D341Med (cell line): Measurements from ENCODE around the gene L3MBTL4.
"Not testable (repeated sequence)": the region's sequence is repeated elsewhere in the genome, so short reads cannot be mapped to it uniquely, and the experiment has no call there.

Source experiments
- DNase-seq: peaks from one replicate; pipeline ENCODE4 v3.0.0; 2012; ENCODE audit warnings: low spot score

The L3MBTL4 gene

DNA sequence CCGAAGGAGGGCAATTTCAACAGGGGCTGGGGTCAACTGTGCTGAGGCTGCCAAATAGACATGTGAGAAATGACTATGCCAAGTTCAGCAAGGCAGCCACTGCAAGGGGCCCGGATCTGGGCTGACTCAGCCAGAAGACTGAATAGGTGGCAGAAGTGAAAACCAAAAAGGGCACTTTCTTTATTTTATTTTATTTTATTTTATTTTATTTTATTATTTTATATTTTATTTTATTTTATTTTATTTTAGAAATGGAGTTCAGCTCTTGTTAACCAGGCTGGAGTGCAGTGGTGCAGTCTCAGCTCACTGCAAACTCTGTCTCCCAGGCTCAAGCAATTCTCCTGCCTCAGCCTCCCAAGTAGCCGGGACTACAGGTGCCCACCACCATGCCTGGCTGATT lies 228.9 kb downstream of the L3MBTL4 start:
- not testable (repeated sequence) for DNase-seq

DNA sequence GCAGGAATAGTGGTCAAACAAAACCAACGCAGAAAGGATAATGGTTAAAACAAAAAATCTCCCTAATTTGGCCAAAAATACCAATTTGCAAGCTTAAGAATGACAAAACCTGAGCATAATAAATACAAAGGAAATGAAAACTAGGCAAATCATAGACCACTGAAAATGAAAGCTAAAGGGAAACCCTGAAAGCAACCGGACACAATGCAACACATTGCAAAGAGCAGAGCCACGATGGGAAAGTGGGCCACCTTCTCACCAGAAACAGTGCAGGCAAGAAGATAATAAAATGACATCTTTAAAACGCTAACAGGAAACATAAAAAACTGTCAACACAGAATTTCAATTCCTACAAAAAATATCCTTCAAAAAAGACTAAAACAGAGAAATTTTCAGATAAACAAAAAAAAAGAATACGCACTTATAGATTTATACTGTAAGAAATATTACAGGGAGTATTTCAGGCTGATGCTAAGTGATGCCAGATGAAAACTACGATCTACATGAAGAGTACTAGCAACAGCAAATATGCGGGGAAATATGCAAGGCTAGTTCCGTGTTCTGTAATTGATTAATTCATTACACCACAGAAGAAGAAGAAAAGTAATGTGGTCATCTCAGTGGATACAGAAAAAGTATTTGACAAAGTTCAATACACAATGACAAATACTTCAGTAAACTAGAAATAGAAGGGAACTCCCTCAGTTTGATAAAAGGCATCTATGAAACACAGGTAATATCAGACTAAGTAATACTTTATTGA lies 239.5 kb downstream of the L3MBTL4 start:
- DNase-seq: no peak

DNA sequence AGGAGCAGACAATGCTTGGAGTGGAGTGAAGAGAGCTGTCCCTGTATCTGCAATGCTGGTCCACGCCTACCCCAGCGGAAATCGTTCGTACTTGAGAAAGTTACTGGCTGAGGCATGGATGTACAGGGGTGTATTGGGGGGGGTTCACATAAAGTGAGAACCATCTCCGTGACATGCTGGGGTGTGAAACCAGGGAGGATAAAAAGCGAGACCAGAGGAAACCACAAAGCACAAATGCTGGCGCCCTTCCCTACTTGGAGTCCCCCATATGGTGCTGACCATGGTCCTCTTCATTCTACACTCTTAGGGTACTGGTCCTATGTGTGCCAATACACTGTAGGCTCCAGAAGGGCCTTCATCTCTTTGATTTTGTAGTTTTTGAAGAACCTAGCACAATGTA lies 244.1 kb downstream of the L3MBTL4 start:
- no peak for DNase-seq

DNA sequence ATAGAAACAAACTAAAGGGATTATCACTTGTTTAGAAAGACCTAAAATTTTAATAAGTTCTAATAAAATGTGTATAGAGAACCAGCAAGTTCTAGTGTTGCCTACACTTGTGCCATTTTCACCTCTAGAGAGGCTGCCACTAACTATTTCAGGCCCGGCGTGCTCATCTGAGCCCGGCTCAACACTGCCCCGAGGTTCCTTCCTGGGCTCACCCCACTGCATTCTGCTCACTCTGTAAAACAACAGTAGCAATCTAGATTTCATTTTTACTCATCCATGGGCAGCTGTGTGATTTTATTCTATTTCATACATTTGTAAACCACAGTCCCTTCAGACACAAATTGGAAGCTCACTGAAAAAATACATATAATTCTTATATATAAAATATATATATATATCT lies 253.2 kb downstream of the L3MBTL4 start:
- no peak for DNase-seq

DNA sequence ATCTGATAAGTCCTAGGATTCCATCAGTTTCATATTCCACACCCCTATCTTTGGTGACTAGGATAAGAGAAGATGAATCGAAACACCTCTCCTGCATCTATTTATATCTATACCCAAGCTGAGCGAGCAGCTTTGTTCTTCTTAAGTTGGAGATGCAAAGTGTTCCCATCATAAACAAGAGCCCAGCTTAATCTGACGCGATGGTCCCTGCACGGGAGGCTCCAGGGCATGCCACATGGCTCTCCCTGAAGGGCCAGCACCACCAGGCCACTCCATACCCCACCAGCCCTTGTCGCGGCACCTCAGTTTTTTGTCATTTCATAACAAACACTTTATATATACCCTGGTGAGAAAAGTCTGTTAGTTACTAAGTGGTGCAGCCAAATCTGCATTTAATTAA lies 255.3 kb downstream of the L3MBTL4 start:
- no peak for DNase-seq

DNA sequence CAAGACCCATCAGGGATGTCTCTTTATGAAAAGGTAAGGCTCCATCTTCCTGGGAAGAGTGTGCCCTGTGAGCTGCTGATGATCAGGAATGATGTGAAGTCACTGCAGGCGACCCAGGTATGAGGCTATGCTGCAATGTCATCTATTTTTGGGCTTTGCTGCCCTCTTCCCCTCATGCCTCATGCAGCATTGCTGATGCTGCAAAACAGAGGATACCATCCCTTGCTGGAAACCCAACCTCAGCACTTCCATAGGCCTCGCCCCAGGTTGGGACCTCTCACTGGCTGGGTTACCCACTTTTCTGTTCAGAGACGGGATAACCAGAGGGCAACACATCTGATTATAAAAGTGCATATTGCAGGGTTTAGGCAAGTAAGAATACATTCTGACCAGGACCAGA lies 255.8 kb downstream of the L3MBTL4 start:
- DNase-seq: no peak

DNA sequence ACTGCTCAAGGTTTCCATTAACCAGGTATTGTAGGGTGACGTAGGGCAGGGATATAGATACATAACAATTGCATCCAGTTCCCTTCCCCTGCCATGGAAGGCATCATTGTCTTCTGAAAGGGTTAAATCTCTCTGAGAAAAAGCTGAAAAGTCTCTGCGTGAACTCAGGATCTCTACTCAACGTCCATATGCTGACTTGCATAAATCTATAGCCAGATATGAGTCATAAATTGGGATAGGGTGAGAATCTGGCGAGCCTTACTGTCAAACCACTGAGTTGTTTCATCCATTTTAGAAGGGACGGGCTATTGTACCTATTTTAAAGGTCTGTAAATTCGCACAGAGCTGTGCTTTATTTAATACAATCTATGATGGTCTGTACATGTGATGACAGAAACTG lies 258.3 kb downstream of the L3MBTL4 start:
- no peak for DNase-seq

DNA sequence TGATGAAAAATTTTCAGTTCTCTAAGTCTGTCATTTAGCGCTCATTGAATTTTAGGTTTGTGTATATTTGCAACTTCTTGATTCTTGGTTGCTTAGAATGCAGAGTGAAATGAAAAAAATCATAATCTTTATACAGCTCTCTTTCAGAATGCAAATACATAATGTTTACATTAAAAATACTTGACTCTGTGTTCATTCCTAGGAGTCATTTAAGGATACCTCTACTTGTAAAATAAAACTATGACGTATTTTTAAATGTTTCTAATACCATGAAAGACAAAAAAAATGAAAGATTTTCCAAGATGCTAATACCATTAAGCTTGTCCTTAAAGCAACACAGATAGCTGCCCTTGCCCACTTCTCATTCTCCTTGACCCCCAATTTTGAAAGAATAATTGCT lies 259.0 kb downstream of the L3MBTL4 start:
- DNase-seq: no peak

DNA sequence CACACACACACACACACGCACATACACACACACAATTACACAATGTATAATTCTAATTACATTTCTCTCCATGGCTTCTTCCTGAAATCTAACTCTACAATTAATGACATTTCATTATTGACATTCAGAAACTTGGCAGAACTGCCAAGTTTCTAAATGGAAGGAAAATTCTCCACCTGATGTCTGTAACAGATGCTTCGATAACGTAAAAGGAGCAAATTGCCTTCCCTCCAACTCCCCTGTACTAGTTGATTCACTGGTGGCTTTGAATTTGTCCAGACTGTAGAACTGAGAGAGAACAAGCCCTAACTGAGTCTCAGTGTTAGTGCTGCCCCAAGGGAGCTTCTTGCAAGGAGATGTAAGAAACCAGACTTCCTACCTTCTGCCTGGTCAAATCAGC lies 264.3 kb downstream of the L3MBTL4 start:
- no peak for DNase-seq

DNA sequence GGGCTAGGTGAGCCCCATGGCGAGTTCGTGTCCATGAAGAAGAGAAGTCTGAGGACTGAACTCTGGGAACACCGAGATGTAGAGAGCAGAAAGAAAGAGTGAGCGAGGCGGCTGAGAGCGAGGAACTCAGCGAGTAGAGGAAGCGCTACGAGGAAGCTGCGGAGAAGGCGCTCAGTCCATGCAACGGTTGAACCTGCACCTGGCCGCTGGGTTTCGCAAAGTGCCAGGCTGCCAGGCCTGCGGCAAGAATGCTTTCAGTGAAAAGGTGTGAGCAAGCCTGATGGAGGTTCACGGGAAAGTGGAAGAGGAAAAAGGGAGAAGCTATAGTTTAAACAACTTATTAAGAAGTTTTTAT lies 268.4 kb downstream of the L3MBTL4 start:
- no peak for DNase-seq

DNA sequence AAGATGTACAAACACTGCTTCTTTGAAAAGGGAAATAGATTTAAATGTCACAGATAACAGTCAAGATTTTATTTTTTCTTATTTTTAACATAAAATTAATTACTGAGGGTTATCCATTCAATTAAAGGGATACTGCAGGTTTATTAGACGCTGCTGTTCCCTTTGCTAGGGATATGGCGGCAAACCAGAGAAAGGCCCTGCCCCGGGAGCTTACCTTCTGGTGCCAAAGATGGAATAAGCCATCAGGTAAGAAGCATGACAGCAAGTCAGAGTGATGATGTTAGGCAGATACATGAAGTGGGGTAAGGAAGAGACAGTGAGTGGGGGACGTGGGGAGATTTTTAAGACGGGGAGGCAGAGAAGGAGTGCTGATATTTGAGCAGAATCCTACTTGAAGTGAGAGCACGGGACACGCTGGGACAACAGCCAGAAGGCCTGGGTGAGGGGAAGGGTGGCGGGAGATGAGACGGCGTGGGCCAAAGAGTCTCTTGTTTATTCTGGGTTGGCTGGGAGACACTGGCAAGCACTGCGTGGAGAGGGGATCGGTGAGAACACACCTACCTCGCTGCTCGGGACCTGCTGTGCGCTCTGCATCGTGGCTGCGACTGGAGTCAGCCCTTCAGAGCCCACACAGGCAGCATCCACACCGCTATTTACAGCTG lies 268.9 kb downstream of the L3MBTL4 start:
- DNase-seq: no peak

DNA sequence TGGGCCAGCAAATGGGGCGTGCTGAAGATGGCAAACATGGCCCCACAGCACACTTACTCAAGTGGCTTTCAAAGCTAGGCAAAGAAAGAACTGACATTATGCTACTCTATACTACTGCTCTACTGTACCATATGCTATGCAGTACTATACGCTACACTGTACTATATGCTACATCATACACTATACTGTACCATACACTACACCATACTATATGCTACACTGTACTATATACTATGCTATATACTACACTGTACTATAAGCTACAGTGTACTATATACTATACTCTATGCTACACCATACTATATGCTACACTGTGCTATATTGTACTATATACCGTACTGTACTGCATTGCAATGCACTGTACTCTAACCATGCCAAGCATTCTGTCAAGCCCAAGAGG lies 275.7 kb downstream of the L3MBTL4 start:
- DNase-seq: no peak

DNA sequence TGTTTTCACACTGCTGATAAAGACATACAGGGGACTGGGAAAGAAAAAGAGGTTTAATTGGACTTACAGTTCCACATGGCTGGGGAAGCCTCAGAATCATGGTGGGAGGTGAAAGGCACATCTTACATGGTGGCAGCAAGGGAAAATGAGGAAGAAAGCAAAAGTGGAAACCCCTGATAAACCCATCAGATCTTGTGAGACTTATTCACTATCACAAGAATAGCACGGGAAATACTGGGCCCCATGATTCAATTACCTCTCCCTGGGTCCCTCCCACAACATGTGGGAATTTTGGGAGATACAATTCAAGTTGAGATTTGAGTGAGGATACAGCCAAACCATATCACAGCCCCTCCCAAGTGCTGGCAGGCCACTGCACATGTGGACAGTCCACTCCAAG lies 278.8 kb downstream of the L3MBTL4 start:
- DNase-seq: not testable (repeated sequence)

DNA sequence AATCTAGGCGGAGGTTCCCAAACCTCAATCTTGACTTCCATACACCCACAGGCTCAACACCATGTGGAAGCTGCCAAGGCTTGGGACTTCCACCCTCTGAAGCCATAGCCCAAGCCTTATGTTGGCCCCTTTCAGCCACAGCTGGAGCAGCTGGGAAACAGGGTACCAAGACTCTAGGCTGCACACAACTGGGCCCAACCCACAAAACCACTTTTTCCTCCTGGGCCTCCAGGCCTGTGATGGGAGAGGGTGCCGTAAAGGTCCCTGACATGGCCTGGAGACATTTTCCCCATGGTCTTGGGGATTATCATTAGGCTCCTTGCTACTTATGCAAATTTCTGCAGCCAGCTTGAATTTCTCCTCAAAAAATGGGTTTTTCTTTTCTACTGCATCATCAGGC lies 279.7 kb downstream of the L3MBTL4 start:
- DNase-seq: not testable (repeated sequence)

DNA sequence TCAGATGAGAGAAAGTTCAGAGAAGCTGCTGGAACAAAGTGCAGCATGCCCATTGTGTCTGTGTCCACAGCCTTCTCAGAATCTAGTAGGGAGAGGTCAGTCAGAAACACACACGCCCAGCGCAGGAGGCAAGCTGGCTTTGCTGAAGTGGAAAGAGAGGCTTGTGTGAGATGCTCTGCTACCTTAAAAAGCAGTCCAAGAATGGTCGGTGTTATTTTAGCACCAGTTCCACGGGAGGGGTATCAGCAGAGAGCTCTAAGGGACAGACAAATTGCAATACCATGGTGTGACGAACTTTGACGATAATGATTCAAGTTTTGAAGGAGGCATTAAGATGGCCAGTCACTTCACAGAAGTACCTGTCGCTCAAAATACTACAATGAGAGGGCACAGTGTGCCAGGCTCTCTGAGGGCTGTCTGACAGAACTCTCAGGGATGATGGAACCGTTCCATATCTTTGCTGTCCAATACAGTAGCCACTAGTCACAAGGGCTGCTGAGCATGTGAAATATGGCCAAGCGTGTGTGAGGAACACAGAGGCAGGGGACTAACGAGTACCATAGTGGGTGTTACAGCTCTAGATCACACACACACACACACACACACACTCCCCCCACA lies 281.9 kb downstream of the L3MBTL4 start:
- no peak for DNase-seq

DNA sequence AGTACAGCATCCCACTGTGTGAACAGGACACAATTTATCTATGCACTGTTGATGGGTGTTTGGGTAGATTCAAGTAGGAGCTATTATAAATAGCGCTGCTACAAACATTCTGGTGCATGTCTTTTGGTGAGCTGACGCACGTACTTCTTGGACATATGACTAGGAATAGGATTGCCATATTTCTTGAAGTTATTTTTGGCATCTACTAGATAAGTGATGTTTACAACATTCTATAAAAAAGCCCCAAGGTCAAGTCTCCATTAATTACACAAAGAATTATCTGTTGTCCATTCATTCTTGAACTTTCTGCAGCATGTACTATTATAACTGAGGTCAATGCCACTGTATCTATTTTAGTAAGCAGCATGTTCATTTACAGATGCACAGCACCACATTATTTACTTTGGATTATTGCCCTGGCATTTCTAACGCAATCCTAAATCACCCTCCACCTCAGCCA lies 293.9 kb downstream of the L3MBTL4 start:
- no peak for DNase-seq

DNA sequence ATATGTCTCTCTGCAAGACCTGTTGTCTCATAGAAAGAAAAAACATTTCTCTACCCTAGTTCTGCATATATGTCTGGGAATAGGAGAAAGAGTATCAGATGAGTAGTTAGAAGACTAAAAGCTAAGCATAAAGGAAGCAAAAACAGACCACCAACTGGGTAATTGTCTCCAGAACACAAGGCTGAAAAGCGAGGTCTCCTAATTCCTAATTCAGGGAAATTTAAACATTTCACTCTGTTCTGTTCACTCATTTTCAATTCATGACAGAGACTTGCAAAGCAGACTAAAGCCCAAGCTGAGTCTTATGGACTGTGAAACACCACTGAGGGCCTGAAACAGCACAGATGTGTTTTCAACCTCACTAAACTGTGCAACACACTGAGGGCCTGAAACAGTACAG lies 294.9 kb downstream of the L3MBTL4 start:
- no peak for DNase-seq

DNA sequence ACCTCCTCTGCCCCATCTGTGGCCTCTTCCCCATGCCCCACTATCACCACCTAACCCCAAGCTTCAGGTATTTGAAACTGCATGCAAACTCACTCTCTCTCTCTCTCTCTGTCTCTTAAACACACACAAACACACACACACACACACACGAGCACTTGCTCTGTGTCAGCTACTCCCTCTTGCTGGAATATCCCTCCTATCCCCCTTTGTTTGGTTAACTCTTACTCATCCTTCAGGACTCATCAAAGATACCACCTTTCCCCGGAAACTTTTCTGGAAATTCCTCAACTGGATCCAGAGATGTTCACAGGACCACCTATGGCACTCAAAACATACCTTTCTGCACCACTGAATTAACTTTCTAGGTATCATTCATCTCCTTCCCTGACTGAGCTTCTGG lies 296.6 kb downstream of the L3MBTL4 start:
- DNase-seq: no peak

DNA sequence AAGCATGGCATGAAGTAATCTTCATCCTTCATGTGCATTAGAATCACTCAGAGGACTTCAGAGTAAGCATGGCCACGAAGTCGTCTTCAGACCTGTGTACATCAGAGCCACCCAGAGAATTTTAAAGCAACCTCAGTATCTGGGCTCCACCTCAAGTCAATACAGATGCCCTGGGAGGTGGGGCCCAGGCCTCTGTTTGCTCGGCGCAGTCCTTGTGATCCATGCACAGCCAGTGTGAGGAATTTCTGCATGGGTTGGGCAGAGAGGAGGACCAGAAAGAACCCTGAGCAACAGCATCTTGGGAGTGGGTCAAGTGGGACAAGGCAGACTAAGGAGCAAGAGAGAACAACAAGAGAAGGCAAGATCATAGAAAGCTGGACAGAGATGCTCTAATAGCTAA lies 299.0 kb downstream of the L3MBTL4 start:
- DNase-seq: no peak

DNA sequence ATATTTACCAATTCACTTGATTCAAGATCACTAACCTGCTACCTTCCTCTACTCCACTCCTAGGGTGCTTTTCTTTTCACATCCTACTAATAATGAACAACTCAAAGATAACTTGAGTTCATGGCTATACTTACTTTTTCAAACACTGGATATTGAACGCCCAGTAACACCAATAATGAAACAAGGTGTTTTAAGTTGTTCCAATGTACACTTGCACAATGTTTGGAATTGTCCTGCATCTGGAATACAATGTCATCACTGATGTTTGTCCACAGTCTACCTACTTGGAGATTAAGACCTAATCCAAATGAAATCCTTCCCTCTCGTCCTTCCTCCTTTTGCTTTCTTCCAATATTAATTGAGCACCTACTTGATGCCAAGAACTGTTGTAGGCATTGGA lies 301.1 kb downstream of the L3MBTL4 start:
- no peak for DNase-seq

DNA sequence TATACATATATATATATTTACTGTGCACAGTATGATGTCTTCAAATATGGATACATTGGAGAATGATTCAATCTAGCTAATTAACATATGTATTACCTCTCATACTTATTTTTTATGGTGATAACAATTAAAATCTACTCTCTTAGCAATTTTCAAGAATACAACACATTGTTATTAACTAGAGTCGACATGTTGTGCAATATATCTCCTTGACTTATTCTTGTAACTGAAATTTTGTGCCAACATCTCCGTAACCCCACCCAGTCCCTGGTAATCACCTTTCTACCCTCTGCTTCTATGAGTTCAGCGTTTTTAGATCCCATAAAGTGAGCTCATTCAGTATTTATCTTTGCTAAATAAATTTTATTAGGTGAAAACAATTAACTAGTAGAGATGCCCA lies 303.0 kb downstream of the L3MBTL4 start:
- no peak for DNase-seq

DNA sequence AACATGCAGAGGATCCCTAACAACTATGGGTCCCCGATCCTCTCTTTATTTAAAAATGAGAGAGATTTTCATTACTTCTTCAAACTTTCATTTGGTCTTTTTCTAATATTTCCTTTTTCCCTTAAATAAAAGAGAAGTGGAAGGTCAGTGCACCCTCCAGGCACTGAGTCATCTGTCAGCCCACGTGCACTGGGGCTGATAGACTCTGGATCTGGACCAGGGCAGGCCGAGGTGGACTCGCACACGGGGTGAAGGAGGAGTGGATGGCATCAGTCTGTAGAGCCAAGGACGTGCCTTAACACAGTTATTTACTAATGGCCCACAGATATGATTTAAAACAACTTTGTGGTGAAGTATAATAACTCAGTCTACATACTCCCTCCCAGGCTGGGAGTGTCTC lies 305.0 kb downstream of the L3MBTL4 start:
- no peak for DNase-seq

DNA sequence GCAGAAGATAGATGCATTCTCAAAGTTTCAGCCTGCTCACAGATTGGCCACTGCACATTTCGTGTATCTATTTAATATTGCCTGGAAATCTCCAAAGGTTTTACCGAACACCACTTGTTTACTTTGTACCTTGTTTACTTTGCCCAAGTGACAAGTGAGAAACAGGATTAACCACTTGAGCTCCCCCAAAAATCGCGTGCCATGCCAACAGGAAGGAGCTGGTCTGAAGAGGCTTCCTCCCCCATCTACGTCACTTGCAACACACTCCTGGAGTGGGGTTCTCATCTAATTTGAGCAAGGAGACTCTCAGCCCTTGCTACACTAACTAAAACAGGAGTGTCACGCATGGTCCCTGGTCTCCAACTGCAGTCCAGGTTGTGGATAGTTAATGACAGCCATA lies 306.9 kb downstream of the L3MBTL4 start:
- no peak for DNase-seq
